ENCODE measurements around the gene COLEC11.
A peak's percentile ranks its signal among the peaks of the same experiment; 100 is the strongest.
"Not testable (repeated sequence)": the region's sequence is repeated elsewhere in the genome, so short reads cannot be mapped to it uniquely, and the experiment has no call there.

The COLEC11 gene

DNA sequence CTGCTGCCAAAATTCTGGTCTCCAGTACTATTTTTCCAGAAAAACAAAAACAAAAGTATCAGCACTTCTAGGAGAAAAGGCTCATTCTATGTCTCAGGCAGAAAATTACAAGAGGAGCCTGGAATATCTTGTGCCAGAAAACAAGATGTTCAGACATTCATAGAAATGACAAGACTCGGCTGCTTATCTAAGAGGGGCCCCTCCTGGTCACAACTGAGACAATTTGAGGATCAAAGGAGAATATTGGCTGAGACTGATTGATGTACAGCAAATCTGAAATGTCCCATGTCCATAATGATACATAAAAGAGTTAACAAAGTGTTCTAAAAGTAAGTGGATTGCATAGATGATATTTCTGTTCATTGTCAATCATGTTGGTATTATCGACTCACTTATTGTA, 22.3 kb upstream of the COLEC11 start:
- Histone ChIP-seq H3K27ac (ENCODE audit: low read depth, low read length) (no peak overlapping the region), H3K36me3 (ENCODE audit: insufficient read depth, low read length) (peaks cover 8% of the 10 kb centered on the region), H3K4me1 (ENCODE audit: insufficient read depth, low read length) (peaks cover 16% of the 10 kb centered on the region), H3K9me3 (ENCODE audit: low read length) (no peaks in the 10 kb centered on the region), H3K9ac (ENCODE audit: low read length) (no peak overlapping the region), H3K27me3 (ENCODE audit: control insufficient read depth in 1 of 2, insufficient read depth in 2 of 2, low read length in 2 of 2) (no peaks in the 10 kb centered on the region), H3K4me3 (ENCODE audit: low read depth in 1 of 2, low read length in 2 of 2) (no peak overlapping the region)

GRCh38 chr2:3574155-3574554, 20.8 kb upstream of the COLEC11 start:
- Histone ChIP-seq H3K9ac (ENCODE audit: low read length) (no peak overlapping the region), H3K9me3 (ENCODE audit: low read length) (no peaks in the 10 kb centered on the region), H3K4me1 (ENCODE audit: insufficient read depth, low read length) (peaks cover 27% of the 10 kb centered on the region), H3K36me3 (ENCODE audit: insufficient read depth, low read length) (peaks cover 22% of the 10 kb centered on the region), H3K4me3 (ENCODE audit: low read depth in 1 of 2, low read length in 2 of 2) (peak overlapping the region in 1 of 2 donors; percentile 59), H3K27ac (ENCODE audit: low read depth, low read length) (no peak overlapping the region), H3K27me3 (ENCODE audit: control insufficient read depth in 1 of 2, insufficient read depth in 2 of 2, low read length in 2 of 2) (no peaks in the 10 kb centered on the region)

GRCh38 chr2:3575534-3576262, 19.2 kb upstream of the COLEC11 start:
- Histone ChIP-seq H3K9ac (ENCODE audit: low read length) (peak overlapping the region; percentile 96), H3K4me3 (ENCODE audit: low read depth in 1 of 2, low read length in 2 of 2) (peak overlapping the region; percentile 51 to 59), H3K9me3 (ENCODE audit: low read length) (no peaks in the 10 kb centered on the region), H3K27me3 (ENCODE audit: control insufficient read depth in 1 of 2, insufficient read depth in 2 of 2, low read length in 2 of 2) (no peaks in the 10 kb centered on the region), H3K36me3 (ENCODE audit: insufficient read depth, low read length) (peaks cover 36% of the 10 kb centered on the region), H3K27ac (ENCODE audit: low read depth, low read length) (peak overlapping the region; percentile 61), H3K4me1 (ENCODE audit: insufficient read depth, low read length) (peaks cover 27% of the 10 kb centered on the region)

GRCh38 chr2:3576263-3576630, 18.7 kb upstream of the COLEC11 start:
- peak overlapping the region; percentile 61 for H3K27ac ChIP-seq (ENCODE audit: low read depth, low read length)
- H3K9ac ChIP-seq (ENCODE audit: low read length): peak overlapping the region; percentile 96
- H3K9me3 ChIP-seq (ENCODE audit: low read length); H3K27me3 ChIP-seq (ENCODE audit: control insufficient read depth in 1 of 2, insufficient read depth in 2 of 2, low read length in 2 of 2): not testable (repeated sequence)
- peak overlapping the region; percentile 51 to 59 for H3K4me3 ChIP-seq (ENCODE audit: low read depth in 1 of 2, low read length in 2 of 2)
- peaks cover 27% of the 10 kb centered on the region for H3K4me1 ChIP-seq (ENCODE audit: insufficient read depth, low read length)
- H3K36me3 ChIP-seq (ENCODE audit: insufficient read depth, low read length): peaks cover 42% of the 10 kb centered on the region

GRCh38 chr2:3578987-3579386, 15.9 kb upstream of the COLEC11 start:
- Histone ChIP-seq H3K4me3 (ENCODE audit: low read depth in 1 of 2, low read length in 2 of 2) (no peak overlapping the region), H3K4me1 (ENCODE audit: insufficient read depth, low read length) (peaks cover 27% of the 10 kb centered on the region), H3K9ac (ENCODE audit: low read length) (no peak overlapping the region), H3K27me3 (ENCODE audit: control insufficient read depth in 1 of 2, insufficient read depth in 2 of 2, low read length in 2 of 2) (no peaks in the 10 kb centered on the region), H3K27ac (ENCODE audit: low read depth, low read length) (no peak overlapping the region), H3K9me3 (ENCODE audit: low read length) (no peaks in the 10 kb centered on the region), H3K36me3 (ENCODE audit: insufficient read depth, low read length) (peaks cover 62% of the 10 kb centered on the region)

- Histone ChIP-seq H3K36me3 (ENCODE audit: insufficient read depth, low read length) (peaks cover 65% of the 10 kb centered on the region), H3K9me3 (ENCODE audit: low read length) (no peaks in the 10 kb centered on the region), H3K4me3 (ENCODE audit: low read depth in 1 of 2, low read length in 2 of 2) (no peak overlapping the region), H3K27ac (ENCODE audit: low read depth, low read length) (no peak overlapping the region), H3K4me1 (ENCODE audit: insufficient read depth, low read length) (peaks cover 27% of the 10 kb centered on the region), H3K27me3 (ENCODE audit: control insufficient read depth in 1 of 2, insufficient read depth in 2 of 2, low read length in 2 of 2) (no peaks in the 10 kb centered on the region), H3K9ac (ENCODE audit: low read length) (no peak overlapping the region)
Observed at GRCh38 chr2:3580449-3580848, 14.5 kb upstream of the COLEC11 start.

GRCh38 chr2:3581367-3582262, 13.3 kb upstream of the COLEC11 start:
- Histone ChIP-seq H3K27me3 (ENCODE audit: control insufficient read depth in 1 of 2, insufficient read depth in 2 of 2, low read length in 2 of 2) (no peaks in the 10 kb centered on the region), H3K9ac (ENCODE audit: low read length) (no peak overlapping the region), H3K9me3 (ENCODE audit: low read length) (no peaks in the 10 kb centered on the region), H3K27ac (ENCODE audit: low read depth, low read length) (no peak overlapping the region), H3K4me1 (ENCODE audit: insufficient read depth, low read length) (peaks cover 18% of the 10 kb centered on the region), H3K4me3 (ENCODE audit: low read depth in 1 of 2, low read length in 2 of 2) (no peak overlapping the region), H3K36me3 (ENCODE audit: insufficient read depth, low read length) (peaks cover 65% of the 10 kb centered on the region)

- H3K9ac ChIP-seq (ENCODE audit: low read length): no peak overlapping the region
- no peak overlapping the region for H3K4me3 ChIP-seq (ENCODE audit: low read depth in 1 of 2, low read length in 2 of 2)
- peak overlapping the region; percentile 14 for H3K27ac ChIP-seq (ENCODE audit: low read depth, low read length)
- peaks cover 44% of the 10 kb centered on the region for H3K36me3 ChIP-seq (ENCODE audit: insufficient read depth, low read length)
- H3K4me1 ChIP-seq (ENCODE audit: insufficient read depth, low read length): no peaks in the 10 kb centered on the region
- no peaks in the 10 kb centered on the region for H3K9me3 ChIP-seq (ENCODE audit: low read length)
- no peaks in the 10 kb centered on the region for H3K27me3 ChIP-seq (ENCODE audit: control insufficient read depth in 1 of 2, insufficient read depth in 2 of 2, low read length in 2 of 2)
Observed at GRCh38 chr2:3584076-3584475, 10.8 kb upstream of the COLEC11 start.

DNA sequence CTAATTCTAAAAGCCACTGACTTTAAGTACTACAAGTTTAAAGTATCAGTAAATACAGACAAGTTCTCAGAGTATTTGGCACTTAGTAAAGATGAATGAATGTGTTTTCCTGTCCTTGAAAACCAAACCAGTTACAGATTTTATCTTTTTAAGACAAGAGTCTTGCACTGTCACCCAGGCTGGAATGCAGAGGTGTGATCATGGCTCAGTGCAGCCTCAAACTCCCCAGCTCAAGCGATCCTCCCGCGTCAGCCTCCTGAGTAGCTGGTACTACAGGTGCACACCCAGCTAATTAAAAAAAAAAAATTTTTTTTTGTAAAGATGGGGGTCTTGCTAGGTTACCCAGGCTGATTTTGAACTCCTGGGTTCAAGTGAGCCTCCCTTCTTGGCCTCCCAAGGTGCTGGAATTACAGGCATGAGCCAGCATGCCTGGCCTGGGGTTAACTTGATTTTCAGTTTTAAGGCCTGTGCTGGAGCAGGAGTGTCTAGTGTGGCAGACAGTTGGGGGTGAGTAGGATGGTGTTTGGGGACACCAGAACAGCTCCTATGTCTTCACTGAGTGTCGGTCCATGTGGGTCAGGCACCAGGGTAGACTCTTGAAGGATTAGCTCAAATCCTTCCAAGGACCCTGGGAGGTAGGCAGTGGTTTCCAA, 10.2 kb upstream of the COLEC11 start:
- Histone ChIP-seq H3K27ac (ENCODE audit: low read depth, low read length) (peak overlapping the region; percentile 32), H3K36me3 (ENCODE audit: insufficient read depth, low read length) (peaks cover 37% of the 10 kb centered on the region), H3K4me1 (ENCODE audit: insufficient read depth, low read length) (no peaks in the 10 kb centered on the region), H3K27me3 (ENCODE audit: control insufficient read depth in 1 of 2, insufficient read depth in 2 of 2, low read length in 2 of 2) (no peaks in the 10 kb centered on the region), H3K9ac (ENCODE audit: low read length) (no peak overlapping the region), H3K9me3 (ENCODE audit: low read length) (no peaks in the 10 kb centered on the region), H3K4me3 (ENCODE audit: low read depth in 1 of 2, low read length in 2 of 2) (no peak overlapping the region)

DNA sequence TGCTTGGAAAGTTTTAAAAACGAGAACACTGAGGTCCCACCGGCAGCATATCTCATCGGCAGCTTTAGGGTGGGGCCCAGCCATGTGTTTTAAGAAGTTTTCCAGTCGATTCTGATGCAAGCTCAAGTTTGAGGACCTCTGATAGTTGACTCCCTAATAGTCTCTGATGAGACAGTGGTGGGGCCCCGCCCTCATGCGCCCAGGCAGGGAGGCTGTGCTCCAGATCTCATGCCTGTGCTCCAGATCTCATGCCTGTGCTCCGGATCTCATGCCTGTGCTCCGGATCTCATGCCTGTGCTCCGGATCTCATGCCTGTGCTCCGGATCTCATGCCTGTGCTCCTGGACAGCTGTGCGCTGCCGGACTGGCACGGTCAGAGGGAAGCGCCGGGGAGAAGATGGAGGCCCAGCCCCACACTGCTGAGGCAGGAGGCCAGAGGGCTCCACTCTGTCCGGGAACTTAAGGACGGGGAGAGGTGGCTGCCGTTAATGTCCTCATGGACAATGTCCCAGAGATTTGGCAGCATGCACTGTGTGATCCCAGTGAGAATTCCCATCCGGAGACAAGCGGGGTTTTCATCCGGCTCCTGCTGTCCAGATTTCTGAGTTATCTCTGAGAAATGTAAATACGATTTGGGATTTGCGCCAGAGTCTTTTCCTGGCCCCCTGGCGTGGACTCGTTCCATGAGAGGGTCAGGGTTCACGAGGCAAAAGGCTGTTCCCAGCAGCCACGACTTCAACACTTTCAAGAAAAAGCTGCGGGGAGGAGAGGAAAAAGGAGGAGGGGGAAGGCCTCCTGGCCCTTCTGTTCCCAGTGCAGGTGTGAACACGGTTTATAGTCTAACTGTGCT, 9.4 kb upstream of the COLEC11 start:
- Histone ChIP-seq H3K4me3 (ENCODE audit: low read depth in 1 of 2, low read length in 2 of 2) (peak overlapping the region in 1 of 2 donors; percentile 19), H3K36me3 (ENCODE audit: insufficient read depth, low read length) (peaks cover 30% of the 10 kb centered on the region), H3K9me3 (ENCODE audit: low read length) (no peaks in the 10 kb centered on the region), H3K9ac (ENCODE audit: low read length) (no peak overlapping the region), H3K27ac (ENCODE audit: low read depth, low read length) (peak overlapping the region; percentile 32), H3K27me3 (ENCODE audit: control insufficient read depth in 1 of 2, insufficient read depth in 2 of 2, low read length in 2 of 2) (no peaks in the 10 kb centered on the region), H3K4me1 (ENCODE audit: insufficient read depth, low read length) (no peaks in the 10 kb centered on the region)

- Histone ChIP-seq H3K9ac (ENCODE audit: low read length) (no peak overlapping the region), H3K27ac (ENCODE audit: low read depth, low read length) (peak overlapping the region; percentile 21), H3K4me1 (ENCODE audit: insufficient read depth, low read length) (no peaks in the 10 kb centered on the region), H3K36me3 (ENCODE audit: insufficient read depth, low read length) (peaks cover 24% of the 10 kb centered on the region), H3K9me3 (ENCODE audit: low read length) (no peaks in the 10 kb centered on the region), H3K4me3 (ENCODE audit: low read depth in 1 of 2, low read length in 2 of 2) (no peak overlapping the region), H3K27me3 (ENCODE audit: control insufficient read depth in 1 of 2, insufficient read depth in 2 of 2, low read length in 2 of 2) (no peaks in the 10 kb centered on the region)
Observed at GRCh38 chr2:3586220-3586619, 8.7 kb upstream of the COLEC11 start.

Measured in muscle layer of colon (tissue), 2 donors.